Right hindlimb (tissue), 1 donor: ENCODE results near the gene CCDC85C.
A peak's percentile ranks its signal among the peaks of the same experiment; 100 is the strongest.

Experiments used
- DNase-seq: peaks from one replicate; pipeline ENCODE4 v3.0.0-alpha.2; 2018

CCDC85C gene

GRCh38 chr14:99467336-99468078 is 136.5 kb downstream of the CCDC85C start:
- DNase-seq: peak; percentile 33

DNA sequence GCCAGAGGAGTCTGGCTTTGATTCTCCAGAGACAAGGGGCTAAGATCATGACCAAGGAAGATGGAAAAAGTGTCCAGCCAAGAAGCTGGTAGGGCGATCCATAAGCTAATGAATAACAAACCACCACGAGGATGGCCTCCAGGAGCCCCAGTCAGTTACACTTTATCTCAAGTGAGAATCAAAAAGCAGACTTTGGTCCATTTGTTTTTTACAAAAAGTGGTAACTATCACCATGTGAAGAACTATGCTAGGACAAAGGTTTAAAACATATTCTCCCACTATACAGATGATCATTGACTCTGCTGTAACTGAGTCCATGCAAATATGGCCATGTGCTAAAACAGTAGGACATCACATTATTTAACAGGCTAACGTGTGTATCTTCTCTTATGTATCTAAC is 137.2 kb downstream of the CCDC85C start:
- DNase-seq: no peak

DNA sequence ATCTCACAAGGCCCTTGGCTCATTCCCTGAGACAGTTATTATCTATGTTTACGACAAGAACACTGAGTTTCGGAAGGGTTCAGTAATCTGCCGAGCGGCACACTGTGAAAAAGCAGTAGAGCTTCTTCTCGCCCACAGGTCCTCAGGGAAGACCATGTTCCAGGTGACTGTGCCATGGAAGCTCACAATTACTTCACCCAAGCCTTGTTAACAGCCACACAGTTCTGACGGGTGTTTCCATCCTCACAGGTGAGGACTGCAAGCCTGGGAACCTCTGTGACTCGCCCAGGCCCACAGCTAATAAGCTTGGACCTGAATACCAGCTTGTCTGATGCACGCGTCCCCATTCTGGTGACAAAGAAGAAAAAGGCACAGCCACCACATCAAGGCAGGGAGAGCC is 138.7 kb downstream of the CCDC85C start:
- DNase-seq: no peak

GRCh38 chr14:99463974-99464373 is 140.0 kb downstream of the CCDC85C start:
- no peak for DNase-seq

DNA sequence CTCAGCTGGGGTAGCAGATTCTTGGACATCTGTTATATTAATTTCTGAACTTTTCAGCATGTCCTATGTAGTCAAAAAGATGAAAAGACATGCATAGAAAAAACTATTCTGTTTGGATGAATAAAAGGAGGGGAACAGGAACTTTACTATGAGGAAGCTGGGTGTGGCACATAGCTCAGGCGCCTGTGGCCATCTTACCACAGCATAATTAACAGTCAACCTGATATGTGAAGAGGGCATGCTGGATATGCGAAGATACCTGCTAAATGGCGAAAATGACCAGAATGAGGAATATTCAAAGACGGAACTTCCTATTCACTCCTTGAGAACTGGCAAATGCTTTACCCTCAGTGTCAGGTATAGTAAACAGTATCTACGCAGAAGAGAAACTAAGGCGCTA is 141.8 kb downstream of the CCDC85C start:
- DNase-seq: no peak

GRCh38 chr14:99461411-99462085 is 142.5 kb downstream of the CCDC85C start:
- no peak for DNase-seq

DNA sequence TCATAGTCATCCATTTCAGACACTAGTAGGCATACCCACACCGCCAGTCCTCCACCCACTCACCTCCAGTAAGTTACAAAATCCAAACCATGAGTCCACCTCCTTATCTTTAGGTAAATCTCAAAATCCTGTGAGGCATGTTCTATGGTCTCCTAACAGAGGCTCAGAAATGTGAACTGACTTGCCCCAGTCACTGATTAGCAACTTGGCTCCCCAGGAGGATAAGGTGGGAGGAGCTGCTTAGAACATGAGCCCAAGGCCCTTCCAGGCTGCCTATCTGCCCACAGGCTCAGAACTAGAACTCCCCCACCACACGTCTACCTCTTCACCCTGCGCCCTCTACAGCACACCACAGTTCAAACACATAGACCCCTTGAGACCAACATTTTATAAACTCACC is 143.2 kb downstream of the CCDC85C start:
- DNase-seq: no peak

DNA sequence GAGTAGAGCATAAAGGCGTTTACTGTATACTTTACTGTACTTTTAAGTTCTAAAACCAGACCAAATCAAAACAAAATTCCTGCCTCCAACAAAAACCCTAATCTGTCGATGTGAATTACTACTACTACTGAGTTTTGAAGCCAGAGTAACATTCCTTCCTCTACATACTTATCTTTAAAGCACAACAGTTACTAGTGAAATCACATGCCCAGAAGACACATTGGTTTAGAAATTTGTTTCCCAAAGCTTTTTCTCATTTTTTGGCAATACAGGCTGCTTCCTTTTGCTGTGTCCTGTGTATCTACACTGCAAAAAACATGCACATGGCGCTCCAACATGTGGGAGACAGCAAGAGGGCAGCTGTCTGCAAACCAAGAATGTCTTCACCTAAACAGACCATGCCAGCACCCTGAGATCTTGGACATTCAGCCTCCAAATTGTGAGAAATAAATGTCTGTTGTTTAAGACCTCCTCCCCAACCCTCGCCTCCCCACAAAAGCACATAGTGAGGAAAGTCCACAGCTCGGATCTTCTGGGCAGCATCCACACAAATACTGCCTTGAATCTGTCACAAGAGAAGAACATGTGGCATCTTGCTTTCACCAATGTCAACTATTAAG is 144.4 kb downstream of the CCDC85C start:
- DNase-seq: no peak

DNA sequence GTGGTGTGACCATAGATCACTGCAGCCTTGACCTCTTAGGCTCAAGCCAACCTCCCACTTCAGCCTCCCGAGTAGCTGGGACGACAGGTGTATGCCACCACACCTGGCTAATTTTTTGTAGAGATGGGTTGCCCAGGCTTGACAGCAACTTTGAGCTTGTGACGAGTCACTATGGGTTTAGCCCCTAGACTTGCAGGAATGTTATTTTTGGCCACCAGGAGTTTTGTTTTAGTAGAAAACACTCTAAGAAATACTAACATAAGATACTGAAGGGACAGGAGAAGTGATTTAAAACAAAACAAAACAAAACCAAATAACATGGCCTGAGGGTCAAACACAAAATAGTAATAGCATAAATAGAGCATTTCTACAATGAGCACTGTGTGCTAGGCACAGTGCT is 149.8 kb downstream of the CCDC85C start:
- DNase-seq: no peak

- no peak for DNase-seq
Measured at GRCh38 chr14:99452968-99453367, 151.0 kb downstream of the CCDC85C start.

- no peak for DNase-seq
Measured at GRCh38 chr14:99451234-99451633, 152.8 kb downstream of the CCDC85C start.

DNA sequence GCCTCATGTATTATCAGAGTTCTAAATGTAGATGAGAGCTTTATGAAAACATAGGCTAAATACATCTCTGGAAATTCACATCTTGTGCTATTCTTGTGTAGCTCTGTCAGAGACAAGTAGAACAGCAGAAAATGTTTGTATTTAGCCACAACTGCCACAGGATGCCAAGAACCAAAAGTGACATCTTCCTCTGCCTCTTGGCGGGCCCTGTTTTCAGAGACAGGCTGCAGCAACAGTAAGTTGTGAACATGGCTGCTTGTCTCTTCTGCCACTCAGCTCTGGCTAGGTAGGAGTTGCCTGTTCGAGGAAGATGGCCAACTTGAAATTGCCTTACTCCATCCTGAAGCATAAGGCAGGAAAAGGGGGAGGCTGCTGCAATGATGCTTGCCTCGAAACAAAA is 153.7 kb downstream of the CCDC85C start:
- DNase-seq: no peak
